Spleen (tissue), 7 donors: Measurements from ENCODE around the gene HSPBP1.

Source experiments
- POLR2A ChIP-seq, 3 donors: fragments of 450-650 bp; IDR thresholded peaks; one replicate each; pipeline ENCODE4 v1.5.1; 2017; ENCODE audit warnings: antibody characterized with exemption in 3 of 3, mild to moderate bottlenecking in 1 of 3
- TF ChIP-seq, protein P1 (sequence below), 11 experiments: fragments of 200-600 bp in 7 of 11; fragments of 450-650 bp in 4 of 11; sonication (generic) in 4 of 11; IDR thresholded peaks in 8 of 11; conservative IDR thresholded peaks in 3 of 11; 1 replicate in 7 of 11; 2 replicates in 4 of 11; pipeline versions ENCODE4 v1.4.0 to v1.8.0; 2016 to 2021; ENCODE audit warnings: antibody characterized with exemption in 11 of 11, inconsistent platforms in 4 of 11, mild to moderate bottlenecking in 1 of 11
- donor health status: DM: no; HTN: no; CAD: no; lungs with moderate emphysema.
- donor health status: DM: no; HTN: no; CAD: no.
- donor health status: DM: no; HTN: no; CAD: no.

DNA sequence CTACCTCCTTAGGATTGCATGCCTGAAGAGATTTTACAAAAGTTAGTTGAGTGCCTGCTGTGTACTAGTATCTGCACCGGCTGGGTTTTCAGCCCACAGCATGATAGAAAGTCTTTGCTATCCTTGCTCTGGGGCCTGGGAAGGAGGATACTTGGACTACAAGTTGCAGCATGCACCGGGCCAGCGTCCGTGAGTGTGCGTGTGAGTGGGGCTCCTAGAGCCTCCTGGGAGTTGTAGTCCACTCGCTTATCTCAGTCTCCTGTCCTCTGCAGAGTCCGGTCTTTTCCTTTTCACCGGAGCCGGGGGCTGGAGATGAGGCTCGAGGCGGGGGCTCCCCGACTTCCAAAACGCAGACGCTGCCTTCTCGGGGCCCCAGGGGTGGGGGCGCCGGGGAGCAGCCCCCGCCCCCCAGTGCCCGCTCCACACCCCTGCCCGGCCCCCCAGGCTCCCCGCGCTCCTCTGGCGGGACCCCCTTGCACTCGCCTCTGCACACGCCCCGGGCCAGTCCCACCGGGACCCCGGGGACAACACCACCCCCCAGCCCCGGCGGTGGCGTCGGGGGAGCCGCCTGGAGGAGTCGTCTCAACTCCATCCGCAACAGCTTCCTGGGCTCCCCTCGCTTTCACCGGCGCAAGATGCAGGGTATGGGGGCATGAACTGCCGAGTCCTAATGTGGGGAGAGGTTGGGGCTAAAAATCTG is 24.5 kb upstream of the HSPBP1 start:
- no peak for TF ChIP-seq POLR2A (IDR thresholded peaks at IDR 0.05)
- TF ChIP-seq, protein P1, sequence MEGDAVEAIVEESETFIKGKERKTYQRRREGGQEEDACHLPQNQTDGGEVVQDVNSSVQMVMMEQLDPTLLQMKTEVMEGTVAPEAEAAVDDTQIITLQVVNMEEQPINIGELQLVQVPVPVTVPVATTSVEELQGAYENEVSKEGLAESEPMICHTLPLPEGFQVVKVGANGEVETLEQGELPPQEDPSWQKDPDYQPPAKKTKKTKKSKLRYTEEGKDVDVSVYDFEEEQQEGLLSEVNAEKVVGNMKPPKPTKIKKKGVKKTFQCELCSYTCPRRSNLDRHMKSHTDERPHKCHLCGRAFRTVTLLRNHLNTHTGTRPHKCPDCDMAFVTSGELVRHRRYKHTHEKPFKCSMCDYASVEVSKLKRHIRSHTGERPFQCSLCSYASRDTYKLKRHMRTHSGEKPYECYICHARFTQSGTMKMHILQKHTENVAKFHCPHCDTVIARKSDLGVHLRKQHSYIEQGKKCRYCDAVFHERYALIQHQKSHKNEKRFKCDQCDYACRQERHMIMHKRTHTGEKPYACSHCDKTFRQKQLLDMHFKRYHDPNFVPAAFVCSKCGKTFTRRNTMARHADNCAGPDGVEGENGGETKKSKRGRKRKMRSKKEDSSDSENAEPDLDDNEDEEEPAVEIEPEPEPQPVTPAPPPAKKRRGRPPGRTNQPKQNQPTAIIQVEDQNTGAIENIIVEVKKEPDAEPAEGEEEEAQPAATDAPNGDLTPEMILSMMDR (IDR thresholded peaks at IDR 0.05 in 8 of 11, conservative IDR thresholded peaks at IDR 0.05 in 3 of 11) = no peak
